Measurements from ENCODE around the gene EIF4G3.

DNA sequence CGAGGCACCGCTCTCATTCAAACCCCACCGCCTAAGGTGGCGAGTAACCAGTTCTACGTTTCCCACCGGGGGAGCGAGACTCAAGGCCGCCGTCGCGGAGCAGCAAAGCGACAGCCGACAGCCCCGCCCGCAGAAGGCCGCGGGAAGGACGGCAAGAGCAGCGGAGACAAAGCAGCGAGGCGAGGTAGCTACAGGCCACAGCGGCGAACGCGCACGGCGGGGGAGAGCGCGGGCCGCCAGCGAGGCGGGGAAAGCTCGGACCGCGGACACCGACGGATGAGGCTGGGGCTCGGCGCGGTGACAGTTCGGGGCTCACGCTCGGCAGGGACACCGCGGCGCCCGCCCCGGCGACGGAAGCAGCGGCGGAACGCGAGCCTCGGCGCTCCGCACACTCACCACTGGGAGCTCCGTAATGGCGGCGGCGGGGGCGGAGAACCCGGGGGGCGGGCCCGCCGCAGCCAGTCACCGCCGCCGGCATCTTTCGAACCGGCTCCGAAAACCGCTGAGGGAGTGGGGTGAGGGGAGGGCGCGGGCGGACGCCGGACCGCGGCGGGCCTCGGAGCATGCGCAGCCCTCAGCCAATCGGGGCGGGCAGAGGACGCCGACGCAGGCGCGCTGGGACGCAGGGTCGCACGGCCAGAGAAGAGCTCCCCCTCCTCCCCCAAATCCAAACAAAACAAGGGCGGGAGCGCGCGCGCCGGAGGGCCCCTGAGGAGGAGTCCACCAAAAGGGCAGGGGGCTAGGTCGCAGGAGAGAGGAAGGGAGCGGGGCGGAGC, 390.3 kb downstream of the EIF4G3 start:
- TF ChIP-seq CTCF (IDR thresholded peaks at IDR 0.05) (no peak), POLR2A (IDR thresholded peaks at IDR 0.05) (peak; percentile 26 to 67)
